ENCODE data around the gene GNAI2.
"Not testable (repeated sequence)": the region's sequence is repeated elsewhere in the genome, so short reads cannot be mapped to it uniquely, and the experiment has no call there.

Gene GNAI2

DNA sequence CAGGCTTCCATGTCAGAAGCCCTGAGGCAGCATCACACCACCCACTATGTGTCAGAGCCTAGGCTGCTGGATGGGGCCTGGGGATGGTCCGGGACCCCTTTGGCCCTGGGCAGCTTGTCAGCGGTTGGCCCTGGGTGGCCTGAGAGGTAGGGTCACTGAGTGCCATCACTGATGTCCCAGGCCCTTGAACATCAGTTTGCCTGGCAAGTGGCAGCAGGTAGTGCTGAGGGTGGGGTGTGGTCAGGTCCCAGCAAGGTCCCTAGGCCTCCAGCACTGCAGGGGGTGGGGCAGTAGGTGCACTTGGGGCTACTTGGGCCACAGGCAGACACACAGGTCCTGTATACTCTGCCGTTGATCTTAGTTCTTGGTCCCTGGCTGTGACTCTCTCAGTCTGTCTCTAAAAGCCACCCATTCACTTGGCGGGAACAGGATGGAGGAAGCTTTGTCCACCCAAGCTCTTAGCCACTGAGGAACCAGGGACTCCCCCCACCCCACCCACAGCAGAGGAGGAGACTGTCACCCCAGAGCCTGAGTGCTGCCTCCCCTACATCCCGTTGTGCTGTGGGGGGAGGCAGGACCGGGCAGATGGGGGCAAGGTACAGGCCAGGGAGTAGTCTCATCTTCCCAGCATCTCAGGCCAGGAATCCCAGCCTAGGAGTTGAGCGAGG lies 5.8 kb downstream of the GNAI2 start:
- DNase-seq (ENCODE audit: low spot score), result no peak
- POLR2A ChIA-PET (ENCODE audit: low non-redundant PET), result no interaction called here
- H3K27ac ChIP-seq, result peak overlapping the region; percentile 100
- CTCF ChIA-PET, result interaction anchor here (0.5 to 0.9 kb wide), 2 partner anchors 15 to 47 kb away, joined by 3 to 4 read pairs; no protein-coding TSS in a partner anchor
- TF ChIP-seq, protein P1, sequence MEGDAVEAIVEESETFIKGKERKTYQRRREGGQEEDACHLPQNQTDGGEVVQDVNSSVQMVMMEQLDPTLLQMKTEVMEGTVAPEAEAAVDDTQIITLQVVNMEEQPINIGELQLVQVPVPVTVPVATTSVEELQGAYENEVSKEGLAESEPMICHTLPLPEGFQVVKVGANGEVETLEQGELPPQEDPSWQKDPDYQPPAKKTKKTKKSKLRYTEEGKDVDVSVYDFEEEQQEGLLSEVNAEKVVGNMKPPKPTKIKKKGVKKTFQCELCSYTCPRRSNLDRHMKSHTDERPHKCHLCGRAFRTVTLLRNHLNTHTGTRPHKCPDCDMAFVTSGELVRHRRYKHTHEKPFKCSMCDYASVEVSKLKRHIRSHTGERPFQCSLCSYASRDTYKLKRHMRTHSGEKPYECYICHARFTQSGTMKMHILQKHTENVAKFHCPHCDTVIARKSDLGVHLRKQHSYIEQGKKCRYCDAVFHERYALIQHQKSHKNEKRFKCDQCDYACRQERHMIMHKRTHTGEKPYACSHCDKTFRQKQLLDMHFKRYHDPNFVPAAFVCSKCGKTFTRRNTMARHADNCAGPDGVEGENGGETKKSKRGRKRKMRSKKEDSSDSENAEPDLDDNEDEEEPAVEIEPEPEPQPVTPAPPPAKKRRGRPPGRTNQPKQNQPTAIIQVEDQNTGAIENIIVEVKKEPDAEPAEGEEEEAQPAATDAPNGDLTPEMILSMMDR (conservative IDR thresholded peaks at IDR 0.05; ENCODE audit: low read depth), result no peak

- no peak for DNase-seq (ENCODE audit: low spot score)
- H3K27ac ChIP-seq, result peak overlapping the region; percentile 100
- CTCF ChIA-PET, result interaction anchor here (0.5 to 0.8 kb wide), 3 partner anchors 16 to 121 kb away, joined by 3 to 5 read pairs (median 3); no protein-coding TSS in a partner anchor
- TF ChIP-seq, protein P1 (conservative IDR thresholded peaks at IDR 0.05; ENCODE audit: low read depth), result no peak
- POLR2A ChIA-PET (ENCODE audit: low non-redundant PET), result no interaction called here
Observed at GRCh38 chr3:50242381-50242770, 6.4 kb downstream of the GNAI2 start.

DNA sequence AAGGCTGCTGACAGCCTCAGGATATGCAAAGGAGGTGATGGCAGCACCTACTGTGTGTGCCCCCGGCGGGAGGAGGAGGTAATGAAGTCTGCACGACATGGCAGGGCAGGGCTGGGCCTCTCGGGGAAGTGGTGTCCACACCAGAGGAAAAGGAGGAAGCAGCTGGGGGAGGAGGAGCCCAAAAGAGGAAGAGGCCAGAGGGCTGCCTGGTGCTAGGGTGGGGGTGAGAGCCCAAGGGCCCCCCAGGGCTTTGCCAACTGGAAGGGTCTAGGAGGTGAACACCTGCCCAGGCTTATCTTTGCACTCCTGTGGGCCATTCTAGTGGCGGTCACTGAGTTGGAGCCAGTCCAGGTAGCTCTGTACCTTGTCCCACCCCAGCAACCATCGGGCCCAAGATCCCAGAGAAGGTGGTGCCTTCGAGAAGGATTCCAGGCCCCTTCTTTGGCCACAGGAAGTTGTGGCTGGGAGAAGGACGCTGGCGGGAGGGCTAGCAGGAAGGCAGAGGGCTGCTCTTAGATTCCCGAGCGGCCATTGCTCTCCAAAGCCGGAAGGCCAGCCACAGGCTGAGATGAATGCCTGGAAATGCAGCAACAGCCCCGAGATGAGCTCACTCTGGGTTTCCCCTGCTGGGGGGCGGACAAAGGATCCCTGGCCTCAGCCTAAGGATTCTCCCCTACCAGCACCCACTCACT lies 7.0 kb downstream of the GNAI2 start:
- CTCF ChIA-PET, result interaction anchor here (0.6 to 1.1 kb wide), 3 partner anchors 16 to 122 kb away, joined by 3 to 5 read pairs (median 4); no protein-coding TSS in a partner anchor
- POLR2A ChIA-PET (ENCODE audit: low non-redundant PET), result no interaction called here
- TF ChIP-seq, protein P1 (conservative IDR thresholded peaks at IDR 0.05; ENCODE audit: low read depth), result no peak
- peak overlapping the region; percentile 100 for H3K27ac ChIP-seq
- no peak for DNase-seq (ENCODE audit: low spot score)

DNA sequence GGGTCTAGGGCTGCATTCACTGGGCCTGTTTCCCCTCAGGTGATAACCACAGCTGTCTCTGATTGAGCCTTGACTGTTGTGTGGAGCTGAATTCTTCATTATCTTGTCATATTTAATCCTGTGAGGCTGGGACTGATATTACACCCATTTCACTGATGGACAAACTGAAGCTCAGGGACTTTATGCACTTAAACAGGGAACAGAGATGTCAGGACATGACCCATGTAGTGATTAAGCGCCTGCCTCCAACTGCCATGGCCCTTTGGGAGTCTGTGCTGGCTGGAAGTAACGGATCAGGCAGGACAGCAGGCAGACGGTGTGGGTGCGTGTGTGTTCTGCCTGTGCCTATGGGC lies 7.5 kb downstream of the GNAI2 start:
- TF ChIP-seq, protein P1 (conservative IDR thresholded peaks at IDR 0.05; ENCODE audit: low read depth), result no peak
- ChIA-PET CTCF (interaction anchor here (0.6 to 1.1 kb wide), 2 partner anchors 17 to 28 kb away, joined by 4 to 5 read pairs; no protein-coding TSS in a partner anchor), POLR2A (ENCODE audit: low non-redundant PET) (no interaction called here)
- peak overlapping the region; percentile 100 for H3K27ac ChIP-seq
- no peak for DNase-seq (ENCODE audit: low spot score)

GRCh38 chr3:50244813-50245212 lies 8.8 kb downstream of the GNAI2 start:
- CTCF ChIA-PET; DNase-seq (ENCODE audit: low spot score): not testable (repeated sequence)
- peak overlapping the region; percentile 100 for H3K27ac ChIP-seq
- POLR2A ChIA-PET (ENCODE audit: low non-redundant PET), result interaction anchor here (0.6 kb wide), 1 partner anchor 770 kb away, joined by 5 read pairs; no protein-coding TSS in a partner anchor

DNA sequence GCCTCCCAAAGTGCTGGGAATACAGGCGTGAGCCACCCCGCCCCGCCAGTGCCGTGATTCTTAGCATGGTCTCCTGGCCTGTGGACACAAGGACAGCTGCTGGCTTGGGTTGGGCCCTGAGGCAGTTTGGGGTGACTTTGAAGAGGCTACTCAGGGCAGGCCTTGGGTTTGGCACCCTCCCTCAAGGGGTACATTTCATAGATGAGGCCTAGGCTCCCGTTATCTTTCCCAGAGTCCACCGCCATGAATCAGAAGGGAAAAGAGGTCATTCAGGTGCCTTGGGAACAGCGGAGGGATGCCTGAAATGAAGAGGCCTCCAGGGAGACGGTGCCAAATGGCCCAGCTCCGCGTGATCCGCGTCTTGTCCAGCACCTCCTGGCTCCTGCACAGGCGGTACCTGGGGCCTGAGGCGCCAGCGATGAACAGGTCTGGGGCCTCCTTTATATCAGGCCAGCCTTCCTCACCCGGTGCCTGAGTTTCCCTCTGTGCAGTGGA lies 9.3 kb downstream of the GNAI2 start:
- DNase-seq (ENCODE audit: low spot score), result no peak
- H3K27ac ChIP-seq, result peak overlapping the region; percentile 100
- POLR2A ChIA-PET (ENCODE audit: low non-redundant PET), result no interaction called here
- TF ChIP-seq, protein P1 (conservative IDR thresholded peaks at IDR 0.05; ENCODE audit: low read depth), result no peak
- CTCF ChIA-PET, result no interaction called here

Measured in RWPE1 (cell line).